HG03066 (cell line): Measurements from ENCODE around the gene CTNNA3.

Experiments
- ATAC-seq: cut with Tn5 transposase; IDR thresholded peaks from one replicate; pipeline ENCODE4 v1.9.1; 2021; ENCODE audit warnings: low read depth; ENCODE audit not compliant: unreplicated experiment

Gene CTNNA3

DNA sequence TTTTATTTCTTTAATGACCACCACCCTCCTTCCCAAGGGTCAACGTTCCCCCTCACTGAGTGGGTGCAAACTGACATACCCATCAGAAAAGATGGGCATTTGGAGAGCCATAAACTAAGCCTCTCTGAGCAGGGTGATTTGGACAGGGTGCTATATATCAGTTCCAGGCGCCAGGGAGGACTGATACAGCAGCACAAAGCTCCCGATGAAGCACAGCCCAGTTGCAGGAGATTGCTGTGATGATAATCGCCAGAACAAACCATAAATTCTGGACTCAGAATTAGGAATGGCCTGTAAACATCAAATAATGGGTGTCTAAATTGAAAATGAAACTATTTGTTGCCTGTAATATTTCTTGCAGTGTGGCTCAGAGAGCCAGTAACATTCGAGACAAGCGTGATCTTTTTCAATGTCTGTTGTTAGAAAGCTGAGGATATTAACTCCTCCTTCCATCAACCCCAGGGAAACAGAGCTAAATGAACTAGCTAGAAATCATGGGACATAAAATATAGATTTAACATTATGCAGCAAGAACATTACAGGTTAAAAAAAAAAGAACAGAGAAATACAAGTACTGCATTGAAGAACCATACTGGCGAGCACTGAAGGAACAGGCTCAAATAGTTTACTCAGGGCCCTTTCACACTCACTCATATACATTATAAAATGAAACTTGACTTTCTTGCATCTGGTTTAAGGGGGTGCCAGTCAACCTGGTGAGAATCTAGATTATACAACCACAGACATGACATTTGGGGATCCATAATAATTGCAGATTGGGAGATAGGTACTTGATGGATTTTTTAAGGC, 907.6 kb downstream of the CTNNA3 start:
- ATAC-seq = no peak

DNA sequence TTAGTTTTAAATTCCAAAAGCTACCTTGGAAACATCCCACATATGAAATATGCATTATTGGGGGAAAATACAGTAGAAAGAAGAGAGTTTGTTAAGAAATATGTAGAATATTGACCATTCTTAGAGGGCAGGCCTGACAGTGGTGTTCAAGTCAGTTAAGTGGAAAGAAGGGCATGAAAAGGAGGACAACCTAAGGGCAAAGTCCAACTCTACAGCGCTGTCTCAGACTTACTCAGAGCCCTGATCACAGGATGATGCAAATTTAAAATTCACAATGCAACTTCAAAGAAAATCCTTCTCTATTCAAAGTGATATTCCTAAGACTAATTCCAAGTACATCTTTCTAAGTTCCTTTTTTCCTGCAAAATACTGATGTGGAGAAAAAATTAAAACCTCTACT, 909.3 kb downstream of the CTNNA3 start:
- no peak for ATAC-seq

DNA sequence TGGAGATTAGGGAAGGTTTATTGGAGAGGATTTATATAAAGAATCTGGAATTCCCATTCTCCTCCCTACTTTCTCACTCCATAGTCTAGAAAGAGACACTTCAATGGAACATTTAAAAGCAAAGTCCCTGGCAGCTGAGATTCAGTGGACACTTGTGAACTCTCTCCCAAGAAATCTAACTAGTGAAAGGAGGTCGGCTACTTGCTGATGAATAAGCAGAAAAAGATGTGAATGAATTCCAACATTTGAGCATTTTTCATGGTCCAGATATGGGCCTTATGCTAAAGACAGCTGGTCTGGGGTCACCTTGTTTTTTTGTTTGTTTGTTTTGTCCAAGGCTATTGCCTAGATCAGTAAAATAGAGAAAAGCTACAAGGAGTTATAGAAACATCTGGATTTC, 911.2 kb downstream of the CTNNA3 start:
- ATAC-seq = no peak

DNA sequence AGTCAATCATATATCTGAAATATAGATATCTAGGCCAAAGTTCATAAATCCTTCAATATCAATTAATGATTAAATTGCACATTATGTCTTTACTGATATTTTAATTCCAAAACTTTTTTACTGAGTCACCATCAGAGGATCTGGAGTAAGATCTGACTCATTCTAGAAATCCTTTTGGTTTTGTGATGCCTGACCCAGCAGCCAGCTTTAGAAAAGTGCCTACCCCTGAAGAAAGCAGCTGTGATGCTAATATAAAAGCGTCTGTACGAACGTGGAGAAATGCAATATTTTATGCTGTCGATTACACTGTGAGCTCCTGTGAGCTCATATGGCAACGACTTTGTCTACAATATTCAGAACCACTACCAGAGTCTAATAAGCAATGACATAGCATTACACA, 912.7 kb downstream of the CTNNA3 start:
- ATAC-seq = no peak

DNA sequence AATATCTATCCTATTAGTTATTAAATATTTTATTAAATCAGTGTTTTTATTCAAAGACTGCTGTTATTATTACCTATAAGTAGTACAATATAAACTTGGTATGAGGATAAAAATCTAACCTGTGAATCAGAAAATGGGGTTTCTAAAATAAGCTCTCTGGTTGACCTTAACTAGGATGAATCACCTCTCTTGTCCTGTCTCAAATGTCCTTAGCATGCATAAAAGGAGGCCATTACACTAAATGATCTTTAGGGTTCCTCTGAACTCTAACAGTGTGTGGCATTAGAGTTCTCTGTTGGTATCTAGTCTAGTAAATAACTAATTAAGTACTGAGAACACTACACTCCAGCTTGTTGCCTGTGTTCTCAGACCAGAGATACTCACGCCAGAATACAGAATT, 913.2 kb downstream of the CTNNA3 start:
- ATAC-seq = no peak

DNA sequence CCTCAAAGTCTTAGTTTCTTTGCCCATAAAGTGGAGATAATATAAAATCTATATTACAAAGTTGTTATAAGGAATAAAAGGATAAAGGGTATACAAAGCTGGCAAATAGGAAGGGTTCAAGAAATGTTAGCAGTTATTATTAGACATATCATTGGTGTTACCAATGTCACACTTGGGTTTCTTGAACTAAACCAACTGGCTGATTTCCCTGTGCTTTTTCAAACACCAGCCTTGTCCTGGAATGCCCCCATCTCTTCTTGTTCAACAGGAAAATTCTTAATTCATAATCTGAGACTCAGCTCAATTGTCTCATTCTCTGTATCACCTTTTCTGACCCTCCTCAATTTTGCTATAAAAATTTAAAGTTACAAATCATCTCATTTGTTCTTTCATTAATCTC, 913.9 kb downstream of the CTNNA3 start:
- no peak for ATAC-seq

DNA sequence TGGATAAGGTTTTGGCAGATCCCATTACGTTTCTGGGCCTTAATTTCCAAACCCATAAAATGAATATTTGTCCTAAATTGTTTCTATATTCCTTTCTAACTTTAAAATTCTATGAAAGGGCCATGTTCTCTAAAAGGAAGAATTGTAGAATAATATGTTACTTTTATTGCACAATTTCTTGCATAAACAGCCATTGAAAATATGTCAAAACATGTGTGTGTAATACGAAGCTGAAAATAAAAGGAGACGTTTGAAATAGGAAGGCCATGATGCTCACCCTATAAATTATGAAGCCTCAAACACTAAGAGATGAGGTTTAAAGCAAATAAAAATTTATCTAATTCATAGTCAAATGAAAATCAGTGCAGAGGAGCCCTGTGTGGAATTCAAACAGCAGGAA, 915.2 kb downstream of the CTNNA3 start:
- no peak for ATAC-seq

DNA sequence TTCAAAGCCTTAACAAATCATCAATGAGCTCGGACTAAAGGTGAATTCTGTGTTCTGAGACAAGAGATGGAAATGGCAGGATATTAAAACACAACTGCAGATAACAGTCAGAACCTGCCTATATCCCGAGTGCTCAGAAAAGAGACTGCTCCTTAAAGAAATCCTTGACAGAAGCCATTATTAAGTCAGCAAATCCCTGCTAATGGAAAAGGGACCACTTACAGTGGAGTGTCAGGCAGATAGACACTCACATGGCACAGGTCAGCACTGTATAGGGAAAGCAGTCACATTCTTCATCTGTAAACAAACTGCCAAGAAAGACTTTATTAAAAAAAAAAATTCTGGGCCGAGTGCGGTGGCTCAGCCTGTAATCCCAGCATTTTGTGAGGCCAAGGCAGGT, 917.6 kb downstream of the CTNNA3 start:
- ATAC-seq = no peak

DNA sequence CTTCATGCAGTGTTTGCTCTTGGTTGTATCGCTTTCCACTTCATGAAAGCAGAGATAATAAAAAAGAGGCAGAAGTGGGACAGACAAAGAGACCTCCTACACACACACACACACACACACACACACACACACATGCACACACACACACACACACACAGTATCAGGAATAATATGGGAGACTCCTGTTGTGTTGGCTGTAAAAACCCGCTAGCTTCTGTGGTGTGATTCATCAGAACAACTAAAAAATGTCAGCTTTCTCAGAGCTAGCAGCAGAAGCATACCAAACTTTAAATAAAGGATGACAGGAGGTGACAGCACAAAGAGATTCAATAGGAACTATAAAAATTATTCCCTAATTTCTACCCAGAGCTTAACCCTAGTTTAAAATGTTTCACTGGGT, 918.3 kb downstream of the CTNNA3 start:
- no peak for ATAC-seq

DNA sequence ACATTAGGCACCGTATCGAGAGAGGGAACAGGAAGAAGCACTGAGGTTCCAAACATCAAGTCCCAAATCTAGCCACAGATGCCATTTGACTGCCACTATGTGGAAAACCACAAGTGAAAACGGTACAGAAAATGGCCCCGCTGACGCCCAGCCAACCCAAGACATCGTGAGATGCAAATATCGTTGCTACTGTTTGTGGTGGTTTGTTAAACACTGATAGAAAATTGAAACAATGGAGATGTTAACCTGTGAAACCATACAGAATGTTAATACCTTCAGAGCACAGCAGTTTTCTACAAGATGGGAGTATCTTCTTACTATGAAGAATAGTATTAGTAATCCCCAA, 922.5 kb downstream of the CTNNA3 start:
- ATAC-seq = no peak

DNA sequence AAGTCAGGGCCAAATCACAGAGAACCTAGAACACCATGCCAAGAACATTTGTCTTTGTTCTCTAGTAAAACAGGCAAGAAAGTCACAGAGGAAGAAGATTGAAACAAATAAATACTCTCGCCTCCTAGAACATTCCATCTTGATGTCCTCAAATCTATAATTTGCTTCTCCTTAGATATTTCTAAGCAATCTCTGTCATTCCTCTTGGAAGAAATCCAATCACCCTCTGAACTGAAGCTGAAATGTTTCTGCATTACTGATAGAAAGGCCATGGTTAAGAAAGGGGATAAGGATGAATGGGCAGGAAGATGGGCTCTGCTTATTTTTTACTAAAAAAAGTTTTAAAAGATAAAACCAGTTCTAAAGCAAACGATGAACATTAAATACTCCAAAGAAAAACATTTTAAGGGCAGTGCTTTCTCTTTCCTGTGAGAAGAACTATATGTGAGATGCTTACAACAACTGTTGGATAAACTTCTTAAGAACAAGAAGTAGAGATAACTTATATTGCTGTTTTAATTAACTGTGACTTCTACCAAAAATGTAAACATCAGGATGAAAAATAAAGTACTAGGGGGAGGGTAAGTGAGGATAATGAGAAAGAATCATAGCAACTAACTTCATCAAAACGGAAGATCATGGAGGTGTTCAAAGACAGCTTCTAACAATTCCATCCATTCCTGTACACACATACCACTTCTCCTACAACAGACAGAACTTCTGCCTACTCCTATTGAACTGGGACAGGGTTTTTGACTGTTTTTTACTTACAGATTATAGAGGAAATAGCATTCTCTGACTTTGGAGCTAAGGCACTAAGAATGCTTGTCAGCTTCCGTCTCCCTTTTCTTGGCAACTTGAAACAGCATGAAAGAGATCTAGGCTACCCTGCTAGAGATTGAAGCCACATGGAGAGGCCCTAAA, 923.2 kb downstream of the CTNNA3 start:
- ATAC-seq = no peak

DNA sequence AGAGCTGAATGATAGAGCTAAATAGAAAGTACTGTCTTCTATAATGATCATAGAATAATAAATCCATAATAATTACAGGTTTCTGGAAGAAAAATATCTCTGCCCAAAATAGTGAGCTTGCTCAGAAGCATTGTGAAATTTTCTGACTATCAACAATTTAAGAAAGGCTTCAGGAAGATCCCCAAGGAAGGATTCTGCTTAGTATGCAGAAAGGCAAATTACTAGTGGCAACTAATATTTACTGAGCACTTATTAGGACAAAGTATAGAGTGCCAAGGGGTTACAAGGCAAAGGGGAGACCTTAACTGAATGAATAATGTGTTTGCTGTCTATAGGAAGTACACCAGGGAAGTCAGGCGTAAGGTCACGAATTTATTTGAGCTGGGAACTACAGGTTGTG, 928.3 kb downstream of the CTNNA3 start:
- no peak for ATAC-seq

DNA sequence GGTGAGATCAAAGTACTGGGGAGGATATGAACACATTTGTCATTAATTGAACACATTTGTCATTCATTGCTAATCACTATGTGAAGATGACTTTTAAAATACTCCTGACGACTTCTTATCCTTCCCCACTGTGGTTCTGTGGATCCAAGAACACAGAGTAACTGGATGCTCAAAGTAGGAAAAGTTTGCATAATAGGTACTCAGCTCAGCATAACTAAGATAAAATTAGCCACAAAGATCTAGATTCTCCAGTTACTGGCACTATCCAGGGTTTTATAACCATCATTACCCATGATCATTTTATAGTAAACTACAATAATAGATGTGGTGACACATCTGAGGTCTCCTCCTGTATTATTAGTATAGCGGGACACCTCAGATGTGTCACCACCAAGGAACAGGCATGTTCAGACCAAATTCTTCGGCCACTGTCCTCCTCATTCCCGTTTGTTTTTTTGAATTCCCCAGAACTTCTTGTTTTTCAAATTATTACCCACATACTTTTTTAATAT, 933.7 kb downstream of the CTNNA3 start:
- no peak for ATAC-seq

DNA sequence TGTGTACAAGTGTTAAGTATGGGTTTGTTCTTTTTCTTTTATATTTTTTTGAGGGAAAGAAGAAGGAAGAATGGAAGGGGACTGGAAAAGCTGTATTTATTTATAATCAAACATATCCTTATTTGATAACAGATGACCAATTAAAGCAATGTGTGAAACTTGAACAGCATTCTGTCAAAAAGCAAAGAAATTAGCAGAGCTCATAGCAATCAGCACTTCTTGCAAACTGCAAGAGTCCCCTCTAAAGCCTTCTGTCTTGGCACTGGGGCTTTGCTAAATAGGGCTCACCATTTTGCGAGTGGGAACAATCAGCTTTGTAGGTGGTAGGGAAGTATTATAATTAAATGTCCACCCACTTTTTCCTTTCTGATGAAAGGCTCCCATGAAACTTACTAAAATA, 935.1 kb downstream of the CTNNA3 start:
- no peak for ATAC-seq

DNA sequence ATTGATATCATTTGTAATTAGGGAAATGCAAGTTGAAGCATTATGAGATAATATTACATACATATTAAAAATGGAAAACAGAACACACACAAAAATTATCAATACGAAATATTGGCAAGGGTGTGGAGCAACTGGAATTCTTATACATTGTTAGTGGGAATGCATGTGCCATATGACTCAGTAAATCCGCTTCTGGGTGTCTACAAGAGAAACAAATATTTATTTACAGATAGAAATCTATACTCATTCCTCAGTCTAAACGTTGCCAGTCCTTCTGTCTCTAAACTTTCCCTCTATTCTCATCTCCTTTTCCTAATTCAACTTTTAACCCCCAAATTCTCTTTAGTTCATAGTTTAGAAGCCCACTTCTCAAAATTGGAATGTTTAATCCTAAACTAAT, 940.5 kb downstream of the CTNNA3 start:
- no peak for ATAC-seq

DNA sequence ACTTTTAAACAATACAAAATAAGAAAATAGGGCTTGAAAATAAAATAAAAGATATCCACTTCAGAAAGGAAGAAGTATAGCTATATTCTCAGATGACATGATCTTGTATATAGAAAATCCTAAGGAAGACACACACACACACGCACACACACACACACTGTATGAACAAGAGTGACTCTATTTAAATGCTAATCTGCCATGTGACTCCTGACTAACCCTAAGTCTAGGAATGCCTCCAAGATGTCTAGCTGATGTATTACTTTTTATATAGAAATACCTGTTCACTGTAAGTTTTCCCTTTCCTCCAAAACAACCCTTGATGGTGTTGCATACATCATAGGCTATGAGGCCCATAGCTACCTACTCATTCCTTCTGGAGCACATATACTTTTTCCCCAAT, 943.3 kb downstream of the CTNNA3 start:
- no peak for ATAC-seq

DNA sequence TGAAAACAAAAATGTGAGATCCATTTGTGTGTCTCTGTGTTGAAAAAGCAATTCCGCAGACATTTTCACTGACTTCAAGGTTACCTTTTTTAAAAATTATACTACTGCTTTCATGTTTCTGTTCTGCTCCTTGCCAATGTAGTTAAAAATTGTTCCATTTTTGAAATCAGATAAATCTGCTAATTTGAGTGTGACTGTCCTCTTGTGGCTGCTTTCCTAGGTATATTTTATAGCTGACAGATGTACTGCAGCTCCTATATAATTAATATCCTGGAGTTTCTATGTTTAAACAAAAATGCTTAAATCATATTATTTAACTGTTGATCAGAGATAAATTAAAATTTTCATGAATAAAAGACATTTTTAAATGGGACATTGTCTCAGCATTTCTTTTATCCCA, 947.8 kb downstream of the CTNNA3 start:
- ATAC-seq = no peak

DNA sequence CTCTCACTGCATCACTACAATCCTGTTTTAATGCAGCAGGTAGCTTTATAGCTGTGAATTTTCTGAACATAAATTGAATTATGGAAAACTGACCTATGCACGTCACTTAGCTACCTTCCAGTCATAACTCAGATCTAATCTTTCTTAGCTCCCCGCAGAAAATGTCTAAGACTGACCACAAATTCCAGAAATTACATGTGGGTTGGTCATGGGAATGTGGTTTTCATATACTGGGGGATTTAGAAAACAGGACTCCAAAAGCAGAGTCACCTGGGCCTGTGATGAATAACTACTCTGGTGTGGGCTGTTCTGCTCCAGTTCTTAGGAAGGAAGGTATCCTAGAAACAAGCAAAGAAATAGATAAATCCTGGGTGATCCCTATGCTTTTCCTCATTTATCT, 948.5 kb downstream of the CTNNA3 start:
- ATAC-seq = no peak

DNA sequence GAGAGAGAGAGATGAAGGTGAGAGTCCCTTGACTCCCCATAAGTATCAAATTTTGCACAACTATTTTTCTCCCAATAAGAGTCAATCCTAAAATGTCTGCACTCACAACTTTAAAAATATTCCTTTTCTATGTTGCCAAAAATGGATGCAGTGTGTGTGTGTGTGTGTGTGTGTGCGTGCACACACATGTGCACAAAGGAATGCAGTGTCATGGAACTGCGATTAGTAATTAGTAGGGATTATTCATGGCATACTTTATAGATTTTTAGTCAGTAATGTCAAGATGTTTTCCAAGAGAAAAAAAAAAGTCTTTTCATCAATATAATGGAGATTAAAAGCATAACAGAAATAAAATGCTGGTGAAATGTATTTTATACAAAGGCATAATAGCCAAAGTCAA, 949.3 kb downstream of the CTNNA3 start:
- ATAC-seq = no peak

DNA sequence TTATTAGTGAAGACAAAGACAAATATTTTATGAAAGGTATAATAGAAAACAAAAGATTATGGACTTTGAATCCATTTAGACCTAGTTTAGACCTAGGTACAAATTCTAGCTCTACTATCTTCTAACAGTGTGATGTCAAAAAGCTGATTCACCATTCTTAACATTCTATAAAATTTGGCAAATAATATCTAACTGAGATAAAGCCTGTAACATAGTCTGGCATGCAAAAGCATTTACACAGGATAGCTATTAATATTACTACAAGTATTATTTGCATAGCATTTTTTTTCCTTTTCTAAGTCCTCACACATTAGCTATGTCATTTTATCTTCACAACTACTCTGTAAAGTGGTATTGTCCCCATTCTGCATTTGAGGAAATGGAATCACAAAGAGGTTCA, 949.7 kb downstream of the CTNNA3 start:
- ATAC-seq = no peak

DNA sequence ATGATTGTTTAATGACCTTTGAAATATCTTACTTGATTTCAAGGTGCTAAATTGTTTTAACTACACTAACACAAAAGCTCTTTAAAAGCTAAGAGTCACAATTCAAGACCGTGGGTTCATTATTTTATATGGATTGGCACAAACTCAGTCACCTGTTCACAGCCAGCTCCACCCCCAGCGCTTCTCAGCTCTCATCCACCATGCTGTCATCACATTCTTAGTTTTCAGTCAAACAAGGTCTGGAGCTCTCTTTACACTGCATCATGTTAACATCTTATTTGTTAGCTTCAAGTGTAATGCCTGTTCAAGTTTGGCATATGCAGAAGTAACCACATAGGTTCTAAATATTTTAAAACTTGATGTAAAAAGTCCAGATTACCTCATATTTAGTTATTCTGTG, 951.1 kb downstream of the CTNNA3 start:
- no peak for ATAC-seq

DNA sequence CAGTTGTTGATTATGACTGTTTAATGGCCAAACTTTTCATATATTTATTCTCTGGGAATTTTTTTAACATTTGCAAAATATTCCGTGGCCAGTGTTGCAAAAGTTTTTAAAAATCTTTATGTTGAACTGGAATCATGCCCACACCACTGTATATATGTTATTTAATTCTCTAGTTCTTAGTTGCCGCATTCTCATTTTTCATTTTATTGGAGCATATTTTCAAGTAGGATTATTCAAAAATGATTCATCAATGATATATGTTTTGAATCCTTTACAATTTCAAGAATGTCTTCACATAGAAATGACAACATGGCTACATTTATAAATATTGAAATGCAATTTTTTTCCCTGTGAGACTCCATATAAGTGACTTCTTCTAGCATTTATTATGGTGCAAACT, 958.8 kb downstream of the CTNNA3 start:
- no peak for ATAC-seq
